ENCODE results near the gene C1orf116. TPM values are rescaled to one million over a fixed set of nuclear protein-coding genes. Genes with fewer than 3 reads are reported as not detected.

Gene C1orf116
- total and polyA plus RNA-seq, 10 of the 15 experiments (the other 5 are each of a cell fraction or from before 2014, with no cell fraction given) = 0.01 to 0.08 TPM; not detected in 8

GRCh38 chr1:207058252-207058651, 25.7 kb upstream of the C1orf116 start (continued):
- no peak for TF ChIP-seq NR2F1 (conservative IDR thresholded peaks at IDR 0.05)

GRCh38 chr1:207056673-207057072, 24.1 kb upstream of the C1orf116 start:
- FAIRE-seq (no peak), ATAC-seq (no peak), DNase-seq (ENCODE audit: low read depth, low spot score) (no peak)
- Histone ChIP-seq H3K4me2 (ENCODE audit: control insufficient read depth, insufficient read depth) (no peak overlapping the region), H3K79me2 (ENCODE audit: control insufficient read depth, insufficient read depth, low read length) (no peaks in the 10 kb centered on the region), H4K20me1 (ENCODE audit: control insufficient read depth, insufficient read depth) (no peaks in the 10 kb centered on the region), H3K4me3 (no peak overlapping the region), H3K9me3 (replicated peaks; ENCODE audit: control insufficient read depth, insufficient read depth, low read length) (no peaks in the 10 kb centered on the region; the same call in 2 of the 3 replicates), H3K27me3 (replicated peaks in 1 of 2; ENCODE audit: control insufficient read depth in 2 of 2, insufficient read depth in 2 of 2, low read length in 1 of 2) (no peaks in the 10 kb centered on the region), H2AFZ (ENCODE audit: control insufficient read depth, low read depth, low read length) (no peak overlapping the region), H3K27ac (ENCODE audit: control insufficient read depth, insufficient read depth) (no peak overlapping the region), H3K36me3 (ENCODE audit: control insufficient read depth in 2 of 2, insufficient read depth in 2 of 2, low read length in 1 of 2) (no peaks in the 10 kb centered on the region), H3K4me1 (ENCODE audit: control insufficient read depth, insufficient read depth, low read length) (peaks cover 14% of the 10 kb centered on the region), H3K9ac (ENCODE audit: control insufficient read depth, insufficient read depth, low read length) (no peak overlapping the region)
- SMC1A ChIA-PET (ENCODE audit: uncharacterized antibody, unreplicated experiment) = interaction anchor here (1.4 kb wide), 1 partner anchor 9 kb away, joined by 3 read pairs; no protein-coding TSS in a partner anchor
- intact Hi-C loops (cut with micrococcal nuclease; ENCODE audit: unreplicated experiment) = no loop called here
- RAD21 ChIA-PET (ENCODE audit: unreplicated experiment) = interaction anchor here (2.0 kb wide), 1 partner anchor 19 kb away, joined by 8 read pairs; no protein-coding TSS in a partner anchor
- in situ Hi-C loops (cut with MboI) = no loop called here
- no TSS peak for BruUV-seq (replicated peaks)
- POLR2A ChIA-PET = no interaction called here
- WGBS (ENCODE audit: insufficient coverage, insufficient replicate concordance, low lambda C conversion rate, missing lambda C conversion rate) = 58% methylated on average over 6 of the region's 6 CpGs
- CTCF ChIA-PET = interaction anchor here (0.8 to 1.1 kb wide), 4 partner anchors 23 to 349 kb away, joined by 3 to 4 read pairs (median 3); no protein-coding TSS in a partner anchor
- TF ChIP-seq CHD2 (IDR thresholded peaks at IDR 0.05; ENCODE audit: borderline replicate concordance, low read depth, low read length) = no peak
- TF ChIP-seq CHD4 (IDR thresholded peaks at IDR 0.05) = no peak
- no peak for TF ChIP-seq HDGF (IDR thresholded peaks at IDR 0.05)
- TF ChIP-seq STAT1 (conservative IDR thresholded peaks at IDR 0.05) = no peak
- no peak for TF ChIP-seq SKIL (IDR thresholded peaks at IDR 0.05; ENCODE audit: low read depth, poor library complexity, severe bottlenecking)
- no peak for TF ChIP-seq RELB (IDR thresholded peaks at IDR 0.05; ENCODE audit: low read depth)
- TF ChIP-seq EED (IDR thresholded peaks at IDR 0.05; ENCODE audit: low read depth) = no peak
- no peak for TF ChIP-seq PML (IDR thresholded peaks at IDR 0.05; ENCODE audit: low read length)
- no peak for TF ChIP-seq POLR2AphosphoS2 (IDR thresholded peaks at IDR 0.05; ENCODE audit: low read depth, low read length)
- TF ChIP-seq HDAC2 (IDR thresholded peaks at IDR 0.05) = no peak
- no peak for TF ChIP-seq NR2C2 (IDR thresholded peaks at IDR 0.05; ENCODE audit: borderline replicate concordance, control insufficient read depth, insufficient read length, low read depth)
- no peak for TF ChIP-seq USF1 (IDR thresholded peaks at IDR 0.05; ENCODE audit: borderline replicate concordance, extremely low read length, insufficient read depth, low read depth, low read length)
- no peak for TF ChIP-seq POLR2AphosphoS5 (IDR thresholded peaks at IDR 0.05; ENCODE audit: low read length)
- TF ChIP-seq YY1 (IDR thresholded peaks at IDR 0.05; ENCODE audit: low read depth, low read length) = no peak
- no peak for TF ChIP-seq PAX8 (IDR thresholded peaks at IDR 0.05)
- no peak for TF ChIP-seq SMAD1 (IDR thresholded peaks at IDR 0.05; ENCODE audit: low read depth, partially characterized antibody)
